ENCODE results near the gene PRELID3B. TPM values are rescaled to one million over a fixed set of nuclear protein-coding genes. Genes with fewer than 3 reads are reported as not detected.

The PRELID3B gene
- total RNA-seq, 1 experiment from 2014 or later, result 52.6 TPM

- Histone ChIP-seq H2BK15ac (ENCODE audit: low read depth, low read length) (no peak overlapping the region), H2BK120ac (ENCODE audit: low read depth, low read length, poor library complexity, severe bottlenecking) (no peak overlapping the region), H4K8ac (replicated peaks; ENCODE audit: insufficient read length, low read depth, low read length) (no peak overlapping the region), H4K5ac (ENCODE audit: insufficient read length, low read depth, low read length) (no peak overlapping the region), H3K79me2 (ENCODE audit: insufficient read depth, low read length) (no peaks in the 10 kb centered on the region; the same call in 1 of the 2 replicates), H3K23me2 (ENCODE audit: insufficient read length, low read depth, low read length, poor library complexity, severe bottlenecking) (peaks cover 7% of the 10 kb centered on the region), H2BK20ac (ENCODE audit: low read depth, low read length, poor library complexity, severe bottlenecking) (no peak overlapping the region), H3K14ac (ENCODE audit: insufficient read depth, low read length) (no peak overlapping the region), H4K91ac (ENCODE audit: insufficient read length, low read depth, low read length) (no peak overlapping the region), H4K20me1 (ENCODE audit: control insufficient read depth, insufficient read depth, insufficient read length) (no peaks in the 10 kb centered on the region), H3K27ac (ENCODE audit: insufficient read length, low read depth, low read length) (no peak overlapping the region), H3K23ac (ENCODE audit: insufficient read length, low read depth, low read length) (no peak overlapping the region), H3K9ac (ENCODE audit: extremely low read depth, insufficient read length, low read length) (no peak overlapping the region), H2AFZ (ENCODE audit: low read length) (no peak overlapping the region), H3K4me2 (ENCODE audit: insufficient read depth, insufficient read length, low read length) (no peak overlapping the region), H3K9me3 (ENCODE audit: control insufficient read depth, low read depth, low read length) (no peaks in the 10 kb centered on the region), H3K79me1 (ENCODE audit: insufficient read depth, low read depth, low read length, poor library complexity, severe bottlenecking) (no peaks in the 10 kb centered on the region), H3K4ac (ENCODE audit: low read depth, low read length) (no peak overlapping the region), H3K4me1 (ENCODE audit: insufficient read depth, low read length) (0 out of 2 replicates have a peak, but pooled peaks cover 2% of the 10 kb centered on the region), H3K18ac (ENCODE audit: insufficient read length, low read depth, low read length) (no peak overlapping the region), H3T11ph (ENCODE audit: low read length) (no peak overlapping the region), H3K56ac (ENCODE audit: insufficient read length, low read depth, low read length) (no peak overlapping the region), H3K27me3 (ENCODE audit: insufficient read depth, low read length) (no peaks in the 10 kb centered on the region), H2AK5ac (ENCODE audit: insufficient read length, low read length) (no peak overlapping the region), H2BK12ac (ENCODE audit: insufficient read length, low read depth, low read length) (no peak overlapping the region), H2BK5ac (ENCODE audit: insufficient read length, low read length) (no peak overlapping the region)
- DNase-seq, result no peak
- Mint-ChIP-seq H3K27me3 (ENCODE audit: low read depth) (peaks cover 30% of the 10 kb centered on the region), H3K36me3 (ENCODE audit: insufficient read depth in 1 of 3, low read depth in 3 of 3) (no peaks in the 10 kb centered on the region), H3K4me1 (peaks cover 6 to 7% of the 10 kb centered on the region in 2 experiments), H3K9me3 (no peaks in the 10 kb centered on the region; a peak in 1 of 5 replicates), H3K4me3 (no peak overlapping the region), H3K27ac (no peak overlapping the region)
- no CpG with 5 or more reads among the region's 3 CpGs for WGBS (ENCODE audit: extremely low coverage, insufficient read length, low lambda C conversion rate)
- no peak for TF ChIP-seq CTCF (conservative IDR thresholded peaks at IDR 0.05)
These were observed 4.3 kb upstream of the PRELID3B start for GRCh38 chr20:59046862-59047261.
